ENCODE results near the gene DNAJB14.
"Not testable (repeated sequence)": the region's sequence is repeated elsewhere in the genome, so short reads cannot be mapped to it uniquely, and the experiment has no call there.

DNAJB14 gene

GRCh38 chr4:99946356-99947189 is at the start of gene DNAJB14:
TSS of gene DNAJB14 (minus strand) at chr4:99946618. CDS start at chr4:99946571, 47 bp downstream.
- DNase-seq = peak; percentile 77

GRCh38 chr4:99991741-99992140 is 45.3 kb upstream of the DNAJB14 start:
- no peak for DNase-seq

- DNase-seq = no peak
Measured at GRCh38 chr4:99987681-99988080, 41.3 kb upstream of the DNAJB14 start.

- no peak for DNase-seq
Measured at GRCh38 chr4:99986792-99987191, 40.4 kb upstream of the DNAJB14 start.

GRCh38 chr4:99983289-99983943 is 37.0 kb upstream of the DNAJB14 start:
- no peak for DNase-seq

GRCh38 chr4:99979872-99980271 is 33.5 kb upstream of the DNAJB14 start:
- no peak for DNase-seq

GRCh38 chr4:99971453-99972111 is 25.2 kb upstream of the DNAJB14 start:
- no peak for DNase-seq

GRCh38 chr4:99968330-99968729 is 21.9 kb upstream of the DNAJB14 start:
- DNase-seq = no peak

GRCh38 chr4:99966692-99967091 is 20.3 kb upstream of the DNAJB14 start:
- DNase-seq = no peak

- no peak for DNase-seq
Measured at GRCh38 chr4:99965674-99966350, 19.4 kb upstream of the DNAJB14 start.

GRCh38 chr4:99965173-99965572 is 18.8 kb upstream of the DNAJB14 start:
- DNase-seq = no peak

- no peak for DNase-seq
Measured at GRCh38 chr4:99961711-99962110, 15.3 kb upstream of the DNAJB14 start.

GRCh38 chr4:99960648-99961047 is 14.2 kb upstream of the DNAJB14 start:
- DNase-seq = no peak

GRCh38 chr4:99958207-99958606 is 11.8 kb upstream of the DNAJB14 start:
- DNase-seq = not testable (repeated sequence)

- no peak for DNase-seq
Measured at GRCh38 chr4:99950913-99951254, 4.5 kb upstream of the DNAJB14 start.

- peak; percentile 99 for DNase-seq
Measured at GRCh38 chr4:99949999-99950912, 3.8 kb upstream of the DNAJB14 start, which contains the start of gene H2AZ1. TSS of gene H2AZ1 (minus strand) at chr4:99950275. CDS start at chr4:99950170, 105 bp downstream.

GRCh38 chr4:99949034-99949998 is 2.9 kb upstream of the DNAJB14 start:
- DNase-seq = peak; percentile 97

- peak; percentile 7 for DNase-seq
Measured at GRCh38 chr4:99947608-99948007, 1.2 kb upstream of the DNAJB14 start.

GRCh38 chr4:99947190-99947578 is 766 bp upstream of the DNAJB14 start:
- no peak for DNase-seq

GRCh38 chr4:99945718-99946355 is 581 bp downstream of the DNAJB14 start:
- DNase-seq = peak; percentile 50

Data from NCI-H82 (cell line).